ENCODE data around the gene SIAH3.

The SIAH3 gene

GRCh38 chr13:45817833-45818232 lies 33.7 kb downstream of the SIAH3 start:
- no peak for FAIRE-seq

DNA sequence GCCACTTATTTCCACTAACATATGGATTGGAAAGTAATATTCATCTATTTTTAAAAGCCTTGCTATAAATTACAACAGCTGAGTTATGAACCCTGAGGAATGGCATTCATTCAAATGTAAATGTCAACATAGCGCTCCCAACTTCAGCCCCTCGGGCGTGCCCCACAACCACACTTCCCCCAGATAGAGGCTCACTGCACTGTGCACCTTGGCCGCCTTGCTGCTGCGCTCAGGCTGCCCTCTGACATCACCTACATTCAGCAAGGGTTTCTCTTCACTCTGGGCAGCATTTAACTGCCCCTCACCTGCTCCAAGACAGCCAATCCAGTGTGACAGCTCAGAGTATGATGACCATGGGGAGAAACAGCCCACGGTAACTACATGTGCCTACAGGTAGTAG lies 35.1 kb downstream of the SIAH3 start:
- no peak for FAIRE-seq

- no peak for FAIRE-seq
Observed at GRCh38 chr13:45812695-45813372, 38.7 kb downstream of the SIAH3 start.

DNA sequence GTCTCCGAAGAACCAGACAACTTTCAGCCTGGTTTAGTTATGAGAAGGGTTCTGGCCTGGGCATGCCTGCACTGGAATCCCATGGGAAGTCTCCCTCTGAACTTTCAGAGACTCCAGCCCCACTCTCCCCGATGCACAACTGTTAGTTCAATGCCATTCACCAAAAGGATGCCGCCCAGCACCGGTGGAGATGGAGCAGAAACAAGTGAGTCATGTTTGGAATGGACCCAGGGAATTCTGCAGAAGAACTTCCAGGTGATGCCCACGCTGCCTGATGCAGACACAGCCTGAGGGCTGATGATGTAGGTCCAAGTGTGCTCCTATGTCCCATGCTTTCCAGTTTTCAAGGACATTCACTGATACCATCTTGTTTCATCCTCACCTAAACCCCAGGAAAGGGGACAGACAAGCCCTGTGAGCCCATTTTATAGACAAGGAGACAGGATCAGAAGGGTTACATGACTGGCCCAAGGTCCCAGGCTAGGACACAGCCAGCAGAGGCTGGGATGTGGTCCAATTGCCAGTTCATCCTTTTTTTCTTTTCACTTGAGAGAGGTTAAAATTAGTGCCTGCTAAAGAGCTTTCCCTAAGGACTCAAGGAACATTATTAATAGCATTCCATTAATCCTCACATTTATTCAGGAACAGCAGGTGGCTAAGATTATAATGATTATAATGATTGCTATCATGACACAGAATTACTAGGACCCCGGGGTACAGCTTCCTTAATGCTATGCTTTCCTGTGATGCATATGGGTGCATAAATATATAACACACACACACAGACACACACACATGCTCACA lies 39.5 kb downstream of the SIAH3 start:
- no peak for FAIRE-seq

GRCh38 chr13:45809801-45810394 lies 41.7 kb downstream of the SIAH3 start:
- FAIRE-seq: no peak

DNA sequence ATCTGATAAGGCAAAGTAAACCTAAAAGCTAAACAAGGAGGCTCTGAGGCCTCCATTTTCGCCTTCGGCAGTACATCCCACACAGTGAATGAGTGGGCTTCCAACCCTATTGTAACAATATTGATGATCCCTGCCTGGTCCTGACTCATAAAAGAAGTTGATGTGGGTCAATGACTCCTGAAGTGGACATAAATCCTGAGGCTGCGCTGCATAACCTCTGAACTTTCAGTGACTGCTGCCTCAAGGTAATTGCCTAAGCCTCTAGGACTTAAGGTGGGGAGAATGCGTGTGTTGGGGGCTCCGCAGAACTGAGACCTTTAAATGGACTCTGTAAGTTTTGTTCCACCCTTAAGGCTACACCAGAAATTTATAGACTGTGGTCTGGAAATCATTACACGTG lies 42.6 kb downstream of the SIAH3 start:
- FAIRE-seq: no peak

DNA sequence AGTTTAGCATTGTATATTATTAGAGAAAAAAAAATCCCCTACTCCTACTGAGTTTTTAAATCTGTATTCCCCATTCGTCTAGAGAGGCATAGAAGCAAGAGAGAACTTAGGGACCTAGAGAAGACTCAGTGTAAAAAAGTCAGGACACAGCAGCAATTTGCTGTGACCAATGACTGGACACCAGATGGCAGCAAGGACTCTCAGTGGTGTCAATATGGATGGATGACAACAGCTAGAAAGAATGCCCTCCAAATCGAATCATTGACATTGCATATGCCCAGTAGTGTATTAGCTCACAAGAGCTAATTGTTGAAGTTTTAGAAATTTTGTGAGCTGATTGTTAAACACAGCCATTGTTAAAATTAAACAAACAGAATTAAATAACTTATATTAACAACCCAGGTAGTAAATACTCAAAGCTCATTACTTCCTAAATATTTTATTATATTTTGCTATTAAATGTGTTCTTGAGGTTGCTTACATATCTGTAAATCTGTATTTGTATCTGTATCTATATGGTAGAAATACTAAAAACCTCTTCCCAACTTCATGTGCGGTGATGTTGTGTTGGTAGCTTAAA lies 43.9 kb downstream of the SIAH3 start:
- peak; percentile 75 for FAIRE-seq

GRCh38 chr13:45800485-45800884 lies 51.1 kb downstream of the SIAH3 start:
- no peak for FAIRE-seq

- no peak for FAIRE-seq
Observed at GRCh38 chr13:45799451-45799850, 52.1 kb downstream of the SIAH3 start.

DNA sequence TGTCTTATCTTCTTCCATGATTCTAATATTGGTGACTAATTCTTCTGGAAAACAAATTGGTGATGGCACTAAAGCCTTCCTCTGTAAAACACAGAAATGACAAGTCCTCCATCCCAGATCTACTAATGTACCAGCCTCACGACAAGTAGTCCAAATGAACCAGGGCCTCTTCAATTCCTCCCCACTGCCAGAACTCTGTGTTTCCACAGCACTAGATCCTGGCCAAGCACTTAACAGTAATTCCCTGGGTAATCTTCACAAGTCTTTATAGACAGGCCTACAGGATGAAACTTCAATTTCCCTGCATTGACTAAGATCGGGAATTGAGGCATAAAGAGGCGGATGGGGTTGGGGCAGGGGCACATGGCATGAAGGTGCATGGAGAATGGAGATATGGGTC lies 52.7 kb downstream of the SIAH3 start:
- FAIRE-seq: no peak

DNA sequence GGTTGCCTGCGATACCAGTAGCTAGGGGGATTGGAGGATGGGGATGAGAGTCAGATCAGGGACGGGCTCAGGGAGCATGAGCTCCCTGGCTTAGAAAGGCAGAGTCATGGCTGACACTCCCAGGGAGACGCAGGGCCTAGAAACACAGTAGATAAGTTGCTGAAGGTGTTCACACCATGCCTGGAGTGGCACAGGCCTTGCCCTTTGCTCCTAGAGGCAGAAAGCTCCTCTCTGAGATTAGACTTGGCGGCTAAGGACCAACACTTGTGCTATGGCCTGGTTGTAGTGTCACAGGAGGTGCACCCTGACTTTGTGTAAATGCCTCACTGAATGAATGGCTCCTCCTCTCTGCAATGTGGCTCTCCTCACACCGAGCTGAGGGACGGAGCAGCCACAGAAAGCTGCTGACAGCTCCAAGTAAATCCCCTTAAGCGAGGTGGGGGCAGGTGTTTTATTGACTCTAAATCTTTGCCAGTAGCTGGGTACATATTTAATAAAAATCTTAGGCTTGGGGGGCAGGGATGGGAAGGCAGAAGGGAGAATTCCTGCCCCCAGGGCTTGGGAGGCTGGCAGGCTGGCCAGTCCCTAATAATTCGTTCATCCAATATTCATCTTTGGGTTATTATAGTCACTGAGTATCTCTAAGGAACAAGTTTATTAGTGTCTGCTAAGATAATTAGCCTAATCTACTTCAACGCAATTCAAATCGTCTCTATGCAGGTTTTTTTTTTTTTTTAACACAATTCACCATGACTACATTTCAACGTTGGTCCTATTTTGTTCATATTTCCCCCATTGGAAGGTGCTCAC lies 54.9 kb downstream of the SIAH3 start:
- no peak for FAIRE-seq

DNA sequence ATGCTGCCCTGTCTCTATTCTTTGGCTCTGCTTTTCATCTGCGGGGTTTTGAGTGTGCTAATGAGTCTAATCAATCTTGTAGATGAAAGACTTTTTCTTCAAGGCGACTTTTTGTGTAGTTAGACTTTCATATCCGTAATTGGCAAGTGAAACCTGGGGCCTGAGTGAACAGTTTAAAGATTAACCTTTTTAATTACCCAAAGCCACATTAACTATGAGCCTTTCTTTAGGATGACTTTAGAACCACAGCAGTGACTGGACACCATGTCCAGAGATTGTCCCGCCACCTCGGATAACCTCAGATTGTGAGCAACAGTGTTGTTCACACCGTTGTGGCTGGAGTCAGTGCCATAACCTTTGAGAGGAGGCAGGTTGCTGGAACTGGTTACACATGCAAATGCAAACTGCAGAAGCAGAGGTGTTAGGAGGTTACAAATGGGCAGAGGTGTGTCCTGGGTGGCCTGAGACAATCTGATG lies 58.7 kb downstream of the SIAH3 start:
- FAIRE-seq: no peak

- FAIRE-seq: no peak
Observed at GRCh38 chr13:45788011-45788410, 63.5 kb downstream of the SIAH3 start.

DNA sequence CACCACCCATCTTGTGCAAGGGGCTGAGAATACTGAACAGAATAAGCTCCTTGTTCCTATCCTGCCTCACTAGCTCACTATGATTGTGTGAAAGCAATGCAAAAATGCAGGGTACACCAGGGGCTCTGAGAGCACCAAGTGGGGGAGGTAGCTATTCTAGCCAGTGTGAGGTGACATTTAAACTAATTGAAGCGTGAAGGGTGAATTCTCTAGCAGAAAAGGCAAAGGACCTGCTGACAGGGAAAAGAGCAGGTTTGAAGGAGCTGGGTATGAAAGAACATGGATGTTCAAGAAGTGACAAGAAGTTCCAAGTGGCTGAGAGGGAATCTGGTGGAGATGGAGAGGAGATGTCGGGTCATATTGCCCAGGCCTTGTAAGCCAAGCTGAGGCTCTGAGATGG lies 64.2 kb downstream of the SIAH3 start:
- no peak for FAIRE-seq

GRCh38 chr13:45786293-45786920 lies 65.1 kb downstream of the SIAH3 start:
- FAIRE-seq: no peak

DNA sequence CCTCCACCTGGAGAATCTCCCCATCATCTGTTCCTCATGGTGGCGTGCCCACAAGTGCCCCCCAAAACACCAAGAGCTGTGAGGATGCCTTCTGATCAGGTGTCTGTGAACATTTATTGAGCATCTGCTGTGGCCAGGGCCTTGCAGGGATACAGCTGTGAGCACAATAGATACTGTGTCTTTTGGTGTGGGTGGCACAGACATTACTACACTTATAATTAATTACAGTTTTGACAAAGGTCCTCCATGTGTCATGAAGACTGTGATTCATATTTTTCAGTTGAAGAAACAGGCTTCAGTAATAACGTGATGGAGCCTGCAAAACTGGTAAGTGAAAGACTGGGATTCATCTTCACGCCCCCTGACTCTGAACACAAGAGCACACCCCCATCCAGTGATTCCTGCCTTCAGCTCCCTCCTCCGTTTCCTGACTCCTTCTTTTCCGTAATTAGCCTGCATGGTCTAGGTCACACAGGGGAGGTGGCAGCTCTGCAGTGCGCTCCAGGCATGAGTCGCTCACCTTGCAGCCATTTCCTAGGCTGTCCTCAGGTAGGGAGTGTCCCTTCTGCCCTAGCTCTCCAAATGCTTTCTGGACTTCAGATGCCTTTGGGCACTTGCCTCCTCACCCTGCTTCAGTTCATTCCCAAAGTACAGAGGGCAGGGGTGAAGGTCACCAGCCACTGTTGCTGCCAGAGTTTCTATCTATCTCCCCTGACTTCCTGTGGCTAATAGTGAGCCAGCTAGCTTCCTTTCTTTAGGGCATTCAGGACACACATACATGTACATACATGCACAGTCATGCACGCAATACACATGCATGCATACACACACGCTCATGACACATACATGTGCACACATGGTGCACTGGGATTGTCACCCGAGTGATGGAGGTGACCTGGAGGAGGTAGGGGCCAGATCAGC lies 66.5 kb downstream of the SIAH3 start:
- FAIRE-seq: no peak

DNA sequence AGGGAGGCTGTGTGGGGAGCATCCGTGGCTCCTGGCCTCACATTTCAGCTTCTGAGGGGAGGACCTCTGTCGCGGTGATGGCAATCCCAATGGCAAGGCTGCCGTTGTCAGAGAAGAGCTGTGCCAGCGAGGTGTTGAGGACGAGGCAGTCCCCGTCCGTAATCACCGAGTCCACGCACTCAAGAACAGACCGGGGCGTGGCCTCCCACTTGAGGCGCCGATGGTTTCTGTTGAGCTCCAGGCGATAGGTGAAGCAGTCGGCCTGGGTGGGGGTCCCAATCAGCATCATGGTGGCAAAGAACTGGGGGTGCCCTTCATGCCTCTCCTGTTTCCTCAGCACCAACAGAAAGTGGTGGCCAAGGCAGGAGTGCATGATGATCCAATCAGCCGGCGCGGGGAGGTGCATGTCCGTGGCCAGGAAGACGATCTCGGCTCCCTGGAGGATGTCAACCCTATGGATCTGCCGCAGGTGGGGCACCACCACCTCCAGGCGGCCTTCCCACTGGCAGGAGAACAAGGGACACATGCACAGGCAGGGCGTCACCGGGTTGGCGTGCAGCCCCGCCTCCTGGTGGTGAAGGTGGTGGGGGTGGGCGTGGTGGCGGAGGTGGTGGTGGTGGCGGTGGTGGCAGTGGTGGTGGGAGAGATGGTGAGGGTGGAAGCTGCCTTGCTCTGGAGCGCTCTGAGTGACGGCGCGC lies 68.1 kb downstream of the SIAH3 start:
- no peak for FAIRE-seq

- FAIRE-seq: no peak
Observed at GRCh38 chr13:45782327-45783045, 69.1 kb downstream of the SIAH3 start.

DNA sequence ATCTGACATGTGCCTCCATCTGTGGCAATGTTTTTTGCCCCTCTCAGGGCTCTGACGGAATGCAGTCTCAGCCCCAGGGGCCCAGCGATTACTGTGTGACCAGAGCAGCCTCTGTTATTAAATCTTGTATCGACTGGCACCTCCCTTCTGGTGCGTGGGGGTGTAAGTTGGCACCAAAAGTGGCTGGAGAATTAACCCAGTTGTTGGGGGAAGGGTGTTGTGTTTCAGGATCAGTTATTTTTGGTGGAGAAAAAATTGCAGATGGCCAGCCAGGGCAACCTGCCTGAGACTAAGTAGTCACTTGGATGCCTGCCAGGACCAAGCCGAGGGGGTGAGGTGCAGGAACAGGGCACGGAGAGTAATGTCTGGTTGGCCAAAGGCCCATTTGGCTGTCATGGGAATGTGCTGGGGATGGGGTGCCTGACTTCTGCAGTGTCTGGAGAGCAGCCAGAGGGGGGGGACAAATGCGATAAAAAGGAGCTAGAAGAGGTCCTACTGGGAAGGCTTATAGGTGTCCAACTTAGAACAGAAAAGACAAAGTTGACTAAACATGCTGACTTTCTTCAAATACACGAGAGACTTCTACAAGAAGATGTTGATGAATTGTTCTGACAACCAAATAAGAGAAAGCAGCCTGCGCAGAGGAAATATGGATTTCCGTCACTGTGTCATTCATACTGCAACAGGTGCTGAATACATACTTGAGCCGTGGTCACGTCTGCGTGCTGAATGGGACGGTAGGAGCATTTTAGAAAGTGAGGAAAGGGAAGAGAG lies 69.8 kb downstream of the SIAH3 start:
- no peak for FAIRE-seq
